Activated CD4-positive, alpha-beta T cell treated with anti-CD3 and anti-CD28 coated beads, Interleukin-2, amount 10 ng/mL, durations not matched to agents 24 days and 14 days (primary cell): ENCODE data around the gene ZNF362. TPM values are rescaled to one million over a fixed set of nuclear protein-coding genes. Genes with fewer than 3 reads are reported as not detected.
"Not testable (repeated sequence)": the region's sequence is repeated elsewhere in the genome, so short reads cannot be mapped to it uniquely, and the experiment has no call there.

Experiments
- DNase-seq: peaks from one replicate; pipeline ENCODE4 v3.0.0; 2022
- H3K27ac Mint-ChIP-seq: one replicate; pipeline ENCODE4 v1.8.0; 2022; ENCODE audit warnings: mild to moderate bottlenecking, mixed read lengths
- H3K27me3 Mint-ChIP-seq: one replicate; pipeline ENCODE4 v1.8.0; 2022; ENCODE audit warnings: mixed read lengths
- H3K36me3 Mint-ChIP-seq: one replicate; pipeline ENCODE4 v1.8.0; 2022; ENCODE audit warnings: low read depth, mild to moderate bottlenecking, mixed read lengths
- H3K4me1 Mint-ChIP-seq: one replicate; pipeline ENCODE4 v1.8.0; 2021; ENCODE audit warnings: mixed read lengths
- H3K4me3 Mint-ChIP-seq: one replicate; pipeline ENCODE4 v1.8.0; 2022; ENCODE audit warnings: mild to moderate bottlenecking, moderate library complexity, mixed read lengths
- H3K9me3 Mint-ChIP-seq: one replicate; pipeline ENCODE4 v1.8.0; 2021; ENCODE audit warnings: mixed read lengths
- intact Hi-C: fragments of 100-400 bp; cut with micrococcal nuclease; formaldehyde crosslinking; loops from one replicate; pipeline ENCODE4 v1.15.1; 2023
- total RNA-seq: library from RNA; stranded (reverse); gene quantifications from 2 replicates; pipeline ENCODE4 v1.2.3, GENCODE V29; 2022

The ZNF362 gene
- total RNA-seq, 1 donor from 2014 or later, result 13.3 TPM

- no peak overlapping the region for H3K27ac Mint-ChIP-seq
- no peak overlapping the region for H3K4me3 Mint-ChIP-seq
- intact Hi-C loops, result no loop called here
- no peak for DNase-seq
- peaks cover 16% of the 10 kb centered on the region for H3K4me1 Mint-ChIP-seq
- H3K9me3 Mint-ChIP-seq, result no peaks in the 10 kb centered on the region
- H3K27me3 Mint-ChIP-seq, result no peaks in the 10 kb centered on the region
- H3K36me3 Mint-ChIP-seq, result peaks cover 3% of the 10 kb centered on the region
Measured at GRCh38 chr1:33275706-33276572, 19.6 kb downstream of the ZNF362 start.

- peaks cover 7% of the 10 kb centered on the region for H3K36me3 Mint-ChIP-seq
- no peaks in the 10 kb centered on the region for H3K9me3 Mint-ChIP-seq
- peaks cover 16% of the 10 kb centered on the region for H3K4me1 Mint-ChIP-seq
- H3K4me3 Mint-ChIP-seq, result no peak overlapping the region
- no peak for DNase-seq
- intact Hi-C loops, result no loop called here
- H3K27ac Mint-ChIP-seq, result no peak overlapping the region
- H3K27me3 Mint-ChIP-seq, result no peaks in the 10 kb centered on the region
Measured at GRCh38 chr1:33276573-33277298, 20.4 kb downstream of the ZNF362 start.

- Mint-ChIP-seq H3K4me3 (no peak overlapping the region), H3K27me3 (no peaks in the 10 kb centered on the region), H3K27ac (no peak overlapping the region), H3K9me3 (no peaks in the 10 kb centered on the region), H3K4me1 (peaks cover 14% of the 10 kb centered on the region), H3K36me3 (peaks cover 10% of the 10 kb centered on the region)
- DNase-seq, result no peak
- intact Hi-C loops, result no loop called here
Measured at GRCh38 chr1:33277488-33278084, 21.3 kb downstream of the ZNF362 start.

- no peak for DNase-seq
- H3K27me3 Mint-ChIP-seq, result no peaks in the 10 kb centered on the region
- H3K27ac Mint-ChIP-seq, result no peak overlapping the region
- H3K4me3 Mint-ChIP-seq, result no peak overlapping the region
- peaks cover 15% of the 10 kb centered on the region for H3K36me3 Mint-ChIP-seq
- H3K4me1 Mint-ChIP-seq, result no peaks in the 10 kb centered on the region
- intact Hi-C loops, result no loop called here
- no peaks in the 10 kb centered on the region for H3K9me3 Mint-ChIP-seq
Measured at GRCh38 chr1:33280091-33280661, 23.9 kb downstream of the ZNF362 start.

GRCh38 chr1:33281554-33282303, 25.4 kb downstream of the ZNF362 start:
- no peak for DNase-seq
- Mint-ChIP-seq H3K4me3 (no peak overlapping the region), H3K27ac (no peak overlapping the region), H3K27me3 (no peaks in the 10 kb centered on the region), H3K9me3 (no peaks in the 10 kb centered on the region), H3K36me3 (peaks cover 16% of the 10 kb centered on the region), H3K4me1 (no peaks in the 10 kb centered on the region)
- intact Hi-C loops, result no loop called here

- intact Hi-C loops, result no loop called here
- no peak overlapping the region for H3K27ac Mint-ChIP-seq
- no peaks in the 10 kb centered on the region for H3K4me1 Mint-ChIP-seq
- H3K4me3 Mint-ChIP-seq, result no peak overlapping the region
- no peaks in the 10 kb centered on the region for H3K27me3 Mint-ChIP-seq
- H3K36me3 Mint-ChIP-seq, result peaks cover 20% of the 10 kb centered on the region
- no peaks in the 10 kb centered on the region for H3K9me3 Mint-ChIP-seq
- no peak for DNase-seq
Measured at GRCh38 chr1:33282791-33283190, 26.5 kb downstream of the ZNF362 start.

GRCh38 chr1:33284049-33284448, 27.8 kb downstream of the ZNF362 start:
- no peaks in the 10 kb centered on the region for H3K27me3 Mint-ChIP-seq
- no peaks in the 10 kb centered on the region for H3K9me3 Mint-ChIP-seq

GRCh38 chr1:33286451-33287185, 30.3 kb downstream of the ZNF362 start:
- Mint-ChIP-seq H3K4me1 (no peaks in the 10 kb centered on the region), H3K27me3 (no peaks in the 10 kb centered on the region), H3K36me3 (peaks cover 27% of the 10 kb centered on the region), H3K27ac (no peak overlapping the region), H3K4me3 (no peak overlapping the region), H3K9me3 (no peaks in the 10 kb centered on the region)
- DNase-seq, result no peak
- intact Hi-C loops, result no loop called here

More at GRCh38 chr1:33284049-33284448, 27.8 kb downstream of the ZNF362 start:
- peaks cover 23% of the 10 kb centered on the region for H3K36me3 Mint-ChIP-seq
- H3K27ac Mint-ChIP-seq, result no peak overlapping the region
- no peak overlapping the region for H3K4me3 Mint-ChIP-seq
- no peaks in the 10 kb centered on the region for H3K4me1 Mint-ChIP-seq
- intact Hi-C loops, result no loop called here
- DNase-seq, result no peak

- H3K9me3 Mint-ChIP-seq, result no peaks in the 10 kb centered on the region
- H3K27ac Mint-ChIP-seq, result no peak overlapping the region
- no peak overlapping the region for H3K4me3 Mint-ChIP-seq
- H3K36me3 Mint-ChIP-seq, result peaks cover 23% of the 10 kb centered on the region
- no peaks in the 10 kb centered on the region for H3K4me1 Mint-ChIP-seq
- DNase-seq, result no peak
- intact Hi-C loops, result no loop called here
- H3K27me3 Mint-ChIP-seq, result no peaks in the 10 kb centered on the region
Measured at GRCh38 chr1:33287317-33287716, 31.0 kb downstream of the ZNF362 start.

GRCh38 chr1:33288976-33289857, 32.9 kb downstream of the ZNF362 start:
- H3K9me3 Mint-ChIP-seq, result no peaks in the 10 kb centered on the region
- H3K4me1 Mint-ChIP-seq, result no peaks in the 10 kb centered on the region
- H3K27ac Mint-ChIP-seq, result no peak overlapping the region
- intact Hi-C loops, result no loop called here
- H3K4me3 Mint-ChIP-seq, result no peak overlapping the region
- no peaks in the 10 kb centered on the region for H3K27me3 Mint-ChIP-seq
- peaks cover 22% of the 10 kb centered on the region for H3K36me3 Mint-ChIP-seq
- no peak for DNase-seq

GRCh38 chr1:33289858-33290154, 33.5 kb downstream of the ZNF362 start:
- Mint-ChIP-seq H3K27ac (no peak overlapping the region), H3K36me3 (peaks cover 18% of the 10 kb centered on the region), H3K4me1 (no peaks in the 10 kb centered on the region), H3K9me3 (no peaks in the 10 kb centered on the region), H3K4me3 (no peak overlapping the region), H3K27me3 (no peaks in the 10 kb centered on the region)
- DNase-seq, result no peak
- intact Hi-C loops, result no loop called here

GRCh38 chr1:33290615-33291014, 34.3 kb downstream of the ZNF362 start:
- H3K9me3 Mint-ChIP-seq, DNase-seq, H3K27me3 Mint-ChIP-seq, H3K27ac Mint-ChIP-seq, H3K4me1 Mint-ChIP-seq, H3K4me3 Mint-ChIP-seq, intact Hi-C loops: not testable (repeated sequence)
- H3K36me3 Mint-ChIP-seq, result peaks cover 19% of the 10 kb centered on the region
